ENCODE data around the gene LRFN4.
"Not testable (repeated sequence)": the region's sequence is repeated elsewhere in the genome, so short reads cannot be mapped to it uniquely, and the experiment has no call there.

Gene LRFN4

DNA sequence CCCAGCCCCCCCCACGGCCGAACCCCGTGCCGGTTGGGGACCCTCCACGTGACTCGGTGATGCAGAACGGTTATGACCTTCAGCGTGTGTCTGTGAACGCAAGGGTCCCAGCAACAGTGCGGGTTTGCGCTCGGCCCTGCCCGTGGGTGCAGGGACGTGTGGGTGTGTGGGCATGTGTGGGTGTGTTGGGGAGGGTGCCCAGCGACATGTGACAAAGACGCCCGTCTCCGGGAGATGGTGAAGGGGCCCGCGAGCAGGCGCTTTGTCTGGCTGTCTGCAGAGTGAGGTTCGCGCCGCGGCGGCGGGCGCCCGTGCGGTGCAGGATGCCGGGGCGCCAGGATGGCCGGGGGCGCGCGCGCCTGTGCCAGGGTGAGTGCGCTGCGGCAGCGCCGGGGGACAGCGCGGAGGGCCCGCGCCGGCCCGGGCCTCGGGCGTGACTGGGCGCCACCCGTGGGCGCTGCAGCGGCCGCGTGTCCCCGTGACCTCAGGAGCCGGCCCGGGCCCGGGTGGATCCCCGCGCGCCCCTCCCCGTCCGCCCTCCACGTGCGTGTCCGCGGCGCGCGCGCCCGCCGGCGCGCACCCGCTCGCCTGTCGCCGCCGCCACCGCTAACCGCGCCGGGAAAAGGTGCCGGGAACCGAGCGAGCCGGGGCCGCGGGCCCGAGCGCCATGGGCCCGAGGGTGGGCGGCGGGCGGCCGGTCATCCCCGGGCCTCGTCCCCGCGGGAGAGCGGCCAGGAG is at the start of gene LRFN4:
TSS of gene LRFN4 (plus strand) at position 569 of the 738 bp plus-strand sequence. CDS start 681 bp downstream, outside the sequence.
- DNase-seq = no peak

GRCh38 chr11:66809592-66809991 is 47.3 kb upstream of the LRFN4 start:
- DNase-seq = no peak

- DNase-seq = no peak
Measured at GRCh38 chr11:66810576-66811185, 46.2 kb upstream of the LRFN4 start.

DNA sequence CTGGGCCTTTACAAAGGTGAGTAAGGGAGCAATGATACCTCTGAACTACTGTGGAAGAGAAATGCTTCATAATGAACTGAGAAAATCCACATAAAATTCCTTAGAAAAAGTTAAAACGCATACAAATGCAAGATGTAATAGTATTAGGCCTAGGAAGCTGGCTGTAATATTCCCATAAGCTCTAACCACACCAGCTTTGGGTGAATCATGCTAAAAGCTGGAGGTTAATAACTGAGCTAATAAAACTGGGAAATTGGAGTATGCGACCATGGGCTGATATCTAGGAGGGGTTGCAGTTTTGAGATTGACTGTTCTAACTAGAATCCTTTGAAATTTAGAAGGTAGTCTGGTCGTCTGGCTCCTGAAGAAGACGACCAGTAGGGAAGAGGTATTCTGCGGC is 42.2 kb upstream of the LRFN4 start:
- DNase-seq = no peak

- DNase-seq = no peak
Measured at GRCh38 chr11:66815646-66816045, 41.2 kb upstream of the LRFN4 start.

DNA sequence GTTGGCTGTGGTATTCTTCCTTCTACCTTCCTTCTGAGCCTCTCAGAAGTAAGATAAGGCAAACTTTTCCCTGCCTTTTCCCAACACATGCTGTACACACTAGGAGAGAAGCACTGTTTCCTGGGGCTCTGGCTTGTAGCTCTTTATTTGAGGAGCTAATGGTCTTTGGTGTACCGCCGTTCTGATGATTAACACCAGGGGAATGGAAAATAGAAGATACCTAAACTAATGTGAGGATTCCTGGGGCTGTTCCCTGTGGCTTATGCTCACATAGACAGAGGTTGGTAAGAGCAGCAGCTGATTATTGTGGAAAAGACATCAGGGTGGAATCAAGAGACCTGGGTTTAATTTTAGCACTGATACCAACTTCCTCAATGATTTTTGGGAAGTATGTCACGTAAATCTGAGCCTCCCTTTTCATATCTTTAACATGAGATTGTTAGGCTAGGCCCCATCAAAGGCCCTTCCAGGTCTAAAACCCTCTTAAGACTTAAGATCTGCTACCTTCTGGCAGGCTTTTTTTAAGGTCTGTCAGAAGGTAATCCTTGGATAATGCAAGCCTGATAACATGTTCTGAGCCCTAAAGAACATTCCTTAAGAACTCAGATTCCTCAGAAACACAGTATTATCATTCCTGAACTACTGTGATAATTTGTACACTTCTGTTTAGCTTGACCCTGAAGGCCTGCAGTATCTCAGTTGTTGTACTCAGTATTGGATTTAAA is 38.5 kb upstream of the LRFN4 start:
- DNase-seq = no peak

DNA sequence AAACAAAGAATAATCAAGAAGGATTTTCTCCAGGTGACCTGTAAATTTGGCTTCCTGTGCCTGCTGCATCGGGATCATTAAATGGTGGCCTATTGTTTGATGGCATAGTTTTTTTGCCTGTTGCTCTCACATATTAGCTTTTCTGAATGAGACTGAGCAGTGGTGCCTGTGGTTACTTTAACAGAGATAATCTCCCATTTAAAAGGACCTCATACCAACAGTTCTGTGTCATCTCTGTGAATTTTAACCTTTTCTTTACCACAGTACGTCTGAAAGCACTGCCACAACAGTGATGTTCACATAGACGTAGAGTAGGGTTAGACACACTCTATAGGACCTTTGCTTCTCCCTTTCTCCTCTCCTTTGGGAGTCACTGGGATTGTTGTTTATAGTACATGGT is 36.5 kb upstream of the LRFN4 start:
- DNase-seq = no peak

GRCh38 chr11:66820901-66821300 is 36.0 kb upstream of the LRFN4 start:
- DNase-seq = no peak

- DNase-seq = no peak
Measured at GRCh38 chr11:66823700-66824099, 33.2 kb upstream of the LRFN4 start.

GRCh38 chr11:66824573-66824972 is 32.3 kb upstream of the LRFN4 start:
- not testable (repeated sequence) for DNase-seq

DNA sequence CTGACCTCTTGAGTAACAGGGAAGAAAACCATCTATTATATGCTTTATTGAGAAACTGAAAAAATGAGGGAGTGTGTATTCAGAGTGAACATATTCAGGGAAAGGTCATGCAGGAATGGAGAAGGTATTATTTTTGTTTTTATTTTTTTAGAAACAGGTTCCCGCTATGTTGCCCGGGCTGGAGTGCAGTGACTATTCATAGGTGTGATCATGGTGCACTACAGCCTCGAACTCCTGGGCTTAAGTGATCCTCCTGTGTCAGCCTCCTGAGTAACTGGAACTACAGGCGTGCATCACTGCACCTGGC is 22.4 kb upstream of the LRFN4 start:
- no peak for DNase-seq

DNA sequence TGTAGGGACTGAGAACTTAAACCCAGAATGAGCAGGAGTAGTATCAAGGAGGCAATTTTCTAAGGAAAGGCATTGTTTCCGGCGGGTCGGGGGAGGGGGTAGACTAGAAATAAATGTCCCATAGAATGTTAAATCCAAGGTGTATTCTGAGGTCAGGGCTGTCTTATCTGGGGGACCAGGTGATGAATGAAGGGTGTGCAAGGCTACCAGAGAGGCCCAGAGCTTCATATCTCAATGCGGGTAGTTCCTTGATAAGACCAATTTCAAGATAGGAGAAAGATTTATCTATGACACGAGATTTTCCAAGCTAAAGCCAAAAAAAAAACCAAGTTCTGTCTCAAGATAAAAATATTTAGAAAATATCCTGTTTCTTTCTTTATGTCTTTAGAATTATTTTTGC is 21.9 kb upstream of the LRFN4 start:
- no peak for DNase-seq

GRCh38 chr11:66835768-66836405 is 21.0 kb upstream of the LRFN4 start:
- no peak for DNase-seq

DNA sequence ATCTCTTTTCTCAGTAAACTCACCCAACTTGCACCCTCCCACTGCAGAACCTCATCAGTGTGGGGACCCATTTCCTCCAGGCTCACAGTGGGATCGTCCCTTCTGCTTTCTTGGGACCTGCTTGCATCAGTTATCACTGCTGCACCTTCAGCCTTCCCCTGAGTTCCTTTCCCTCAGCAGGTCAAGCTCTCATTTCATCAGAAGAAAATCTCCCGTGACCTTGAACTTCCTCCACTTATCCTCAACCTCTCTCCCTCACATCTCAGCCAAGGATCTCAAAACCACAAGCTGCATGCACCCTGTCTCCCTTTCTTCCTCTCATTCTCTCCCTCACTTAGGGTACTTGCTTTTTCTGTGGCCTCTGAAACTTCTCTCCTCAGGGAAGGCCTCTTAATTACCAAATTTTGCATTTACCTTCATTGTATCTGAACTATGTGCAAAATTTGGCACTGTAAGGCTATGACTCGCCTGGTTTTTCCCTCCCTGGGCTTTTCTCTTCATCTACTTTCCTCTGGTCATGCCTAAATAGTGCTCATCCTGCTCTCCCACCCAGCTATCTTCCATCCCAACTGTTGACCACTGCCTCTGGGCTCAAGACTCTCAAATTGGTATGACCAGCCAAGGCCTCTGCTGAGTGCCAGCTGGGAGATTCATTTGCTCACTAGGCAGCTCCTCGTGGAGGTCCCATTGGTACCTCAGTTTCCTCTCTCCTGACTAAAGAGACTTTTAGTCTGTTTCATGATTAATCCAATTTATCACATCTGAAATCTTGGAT is 16.4 kb upstream of the LRFN4 start:
- DNase-seq = no peak

DNA sequence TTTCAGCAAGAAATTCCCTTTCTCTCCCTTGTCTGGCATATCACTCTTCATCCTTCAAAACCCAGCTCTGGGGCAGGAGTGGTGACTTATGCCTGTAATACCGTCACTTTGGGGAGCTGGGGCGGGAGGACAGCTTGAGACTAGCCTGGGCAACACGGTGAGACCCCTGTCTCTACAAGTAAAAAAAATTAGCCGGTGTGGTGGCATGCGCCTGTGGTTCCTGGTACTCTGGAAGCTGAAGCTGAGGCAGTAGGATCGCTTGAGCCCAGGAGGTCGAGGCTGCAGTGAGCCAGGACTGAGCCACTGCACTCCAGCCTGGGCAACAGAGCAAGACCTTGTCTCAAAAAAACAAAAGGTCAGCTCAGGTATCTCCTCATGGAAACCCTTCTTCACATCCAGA is 15.0 kb upstream of the LRFN4 start:
- DNase-seq = no peak

GRCh38 chr11:66842501-66842895 is 14.4 kb upstream of the LRFN4 start:
- DNase-seq = no peak

DNA sequence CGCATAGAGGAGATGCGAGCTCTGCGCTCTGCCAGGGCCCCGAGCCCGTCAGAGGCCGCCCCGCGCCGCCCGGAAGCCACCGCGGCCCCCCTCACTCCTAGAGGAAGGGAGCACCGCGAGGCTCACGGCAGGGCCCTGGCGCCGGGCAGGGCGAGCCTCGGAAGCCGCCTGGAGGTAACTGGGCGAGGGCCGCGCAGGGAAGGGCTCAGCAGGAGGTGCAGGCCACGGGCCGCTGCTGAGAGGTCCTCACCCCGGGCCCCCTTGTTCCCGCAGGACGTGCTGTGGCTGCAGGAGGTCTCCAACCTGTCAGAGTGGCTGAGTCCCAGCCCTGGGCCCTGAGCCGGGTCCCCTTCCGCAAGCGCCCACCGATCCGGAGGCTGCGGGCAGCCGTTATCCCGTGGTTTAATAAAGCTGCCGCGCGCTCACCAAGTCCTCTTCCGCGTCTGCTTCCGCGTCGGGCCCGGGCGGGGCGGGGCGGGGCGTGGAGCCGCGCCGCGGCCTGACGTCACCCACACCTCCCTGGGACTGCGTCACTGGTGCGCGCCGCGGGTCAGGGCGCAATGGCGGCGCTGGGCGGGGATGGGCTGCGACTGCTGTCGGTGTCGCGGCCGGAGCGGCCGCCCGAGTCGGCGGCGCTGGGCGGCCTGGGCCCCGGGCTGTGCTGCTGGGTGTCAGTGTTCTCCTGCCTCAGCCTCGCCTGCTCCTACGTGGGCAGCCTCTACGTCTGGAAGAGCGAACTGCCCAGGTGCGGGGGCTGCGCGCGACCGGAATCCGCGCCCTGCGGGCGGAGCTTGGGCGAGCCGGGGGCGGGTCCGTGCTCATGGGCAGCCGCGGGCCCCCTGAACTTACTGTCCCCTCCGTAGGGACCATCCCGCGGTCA is 13.7 kb upstream of the LRFN4 start, which contains the start of gene RCE1:
TSS of gene RCE1 (plus strand) at position 546 of the 880 bp plus-strand sequence. CDS start at position 561, 15 bp downstream.
- peak; percentile 73 to 87 for DNase-seq

DNA sequence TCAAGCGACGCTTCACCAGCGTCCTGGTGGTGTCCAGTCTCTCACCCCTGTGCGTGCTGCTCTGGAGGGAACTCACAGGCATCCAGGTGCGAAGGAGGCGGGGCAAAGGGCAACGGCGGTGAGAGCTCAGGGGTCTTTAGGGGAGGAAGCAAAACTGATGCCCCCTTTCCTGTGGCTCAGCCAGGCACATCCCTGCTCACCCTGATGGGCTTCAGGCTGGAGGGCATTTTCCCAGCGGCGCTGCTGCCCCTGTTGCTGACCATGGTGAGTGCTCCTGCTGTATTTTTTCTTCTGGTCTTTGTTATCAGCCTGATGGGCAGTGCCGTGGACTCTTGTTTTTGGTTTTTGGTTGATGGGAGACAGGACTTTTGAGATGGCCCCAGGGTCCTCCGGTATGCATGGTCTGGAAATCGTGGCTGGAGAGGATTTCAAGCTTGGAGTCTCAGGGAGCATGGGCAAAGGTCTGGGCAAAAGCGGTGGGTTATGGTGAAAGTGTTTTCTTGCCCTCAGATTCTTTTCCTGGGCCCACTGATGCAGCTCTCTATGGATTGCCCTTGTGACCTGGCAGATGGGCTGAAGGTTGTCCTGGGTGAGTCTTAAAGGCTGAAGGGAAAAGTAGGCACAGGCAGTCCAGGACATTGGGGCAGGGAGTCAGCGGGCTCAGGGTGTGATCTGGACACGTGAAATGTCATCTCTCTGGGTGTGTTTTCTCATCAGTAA is 12.9 kb upstream of the LRFN4 start:
- no peak for DNase-seq

DNA sequence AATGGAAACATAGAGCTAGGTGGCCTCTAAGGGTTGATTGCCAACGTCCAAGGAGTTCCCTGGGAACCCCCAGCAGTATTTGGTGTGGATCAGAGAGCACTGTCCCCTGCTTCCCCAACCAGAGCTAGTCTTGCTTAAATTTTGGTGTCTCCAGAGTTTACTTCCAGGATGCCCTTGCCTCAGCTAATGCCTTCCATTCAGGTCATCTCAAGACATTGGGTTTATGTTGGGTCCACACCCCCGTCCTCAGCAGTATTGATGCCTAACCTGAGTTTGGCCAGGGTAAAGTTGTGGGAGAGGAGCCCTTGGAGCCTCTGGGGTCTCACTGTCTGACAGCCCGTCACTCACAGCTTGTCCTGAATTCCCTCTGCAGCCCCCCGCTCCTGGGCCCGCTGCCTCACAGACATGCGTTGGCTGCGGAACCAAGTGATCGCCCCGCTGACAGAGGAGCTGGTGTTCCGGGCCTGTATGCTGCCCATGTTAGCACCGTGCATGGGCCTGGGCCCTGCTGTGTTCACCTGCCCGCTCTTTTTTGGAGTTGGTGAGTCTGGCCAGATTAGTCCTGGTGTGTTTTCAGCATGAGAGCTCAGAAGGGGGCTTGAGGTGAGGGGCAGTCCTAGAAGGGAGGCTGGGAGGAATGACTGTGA is 12.2 kb upstream of the LRFN4 start:
- DNase-seq = no peak

- DNase-seq = no peak
Measured at GRCh38 chr11:66845143-66845875, 11.6 kb upstream of the LRFN4 start.
